GM18526 (cell line): ENCODE results near the gene C12orf60.

ENCODE experiments used
- POLR2A ChIP-seq: IDR thresholded peaks from 3 replicates; pipeline ENCODE4 v1.6.1; 2011; ENCODE audit not compliant: insufficient read length; ENCODE audit errors: extremely low read depth

The C12orf60 gene

DNA sequence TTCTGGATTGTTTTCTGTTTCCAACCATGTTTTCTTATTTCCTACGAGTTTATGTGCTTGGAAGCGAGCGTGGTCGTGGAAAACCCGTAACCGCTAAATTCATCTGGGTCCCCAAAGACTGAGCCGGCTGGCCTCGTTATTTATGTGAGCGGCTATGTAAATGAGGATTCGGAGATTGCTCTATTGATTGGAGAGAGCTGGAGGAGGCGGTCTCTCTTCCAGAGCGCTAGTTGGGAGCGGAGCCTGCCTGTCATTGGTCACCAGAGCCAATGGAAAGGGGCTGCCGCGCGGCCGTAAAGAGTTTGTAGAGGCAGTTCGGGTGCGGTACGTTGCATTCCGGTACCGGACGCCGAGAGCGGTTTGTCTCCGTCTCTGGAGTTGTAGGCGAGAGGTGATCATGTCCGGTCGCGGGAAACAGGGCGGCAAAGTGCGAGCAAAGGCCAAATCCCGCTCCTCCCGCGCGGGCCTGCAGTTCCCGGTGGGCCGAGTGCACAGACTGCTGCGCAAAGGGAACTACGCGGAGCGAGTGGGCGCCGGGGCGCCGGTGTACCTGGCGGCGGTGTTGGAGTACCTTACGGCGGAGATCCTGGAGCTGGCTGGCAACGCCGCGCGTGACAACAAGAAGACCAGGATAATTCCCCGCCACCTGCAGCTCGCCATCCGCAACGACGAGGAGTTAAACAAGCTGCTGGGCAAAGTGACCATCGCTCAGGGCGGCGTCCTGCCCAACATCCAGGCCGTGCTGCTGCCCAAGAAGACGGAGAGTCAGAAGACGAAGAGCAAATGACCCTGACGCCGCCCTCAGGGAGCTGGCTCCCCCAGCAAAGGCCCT is 29.2 kb upstream of the C12orf60 start:
- peak; percentile 90 for TF ChIP-seq POLR2A

DNA sequence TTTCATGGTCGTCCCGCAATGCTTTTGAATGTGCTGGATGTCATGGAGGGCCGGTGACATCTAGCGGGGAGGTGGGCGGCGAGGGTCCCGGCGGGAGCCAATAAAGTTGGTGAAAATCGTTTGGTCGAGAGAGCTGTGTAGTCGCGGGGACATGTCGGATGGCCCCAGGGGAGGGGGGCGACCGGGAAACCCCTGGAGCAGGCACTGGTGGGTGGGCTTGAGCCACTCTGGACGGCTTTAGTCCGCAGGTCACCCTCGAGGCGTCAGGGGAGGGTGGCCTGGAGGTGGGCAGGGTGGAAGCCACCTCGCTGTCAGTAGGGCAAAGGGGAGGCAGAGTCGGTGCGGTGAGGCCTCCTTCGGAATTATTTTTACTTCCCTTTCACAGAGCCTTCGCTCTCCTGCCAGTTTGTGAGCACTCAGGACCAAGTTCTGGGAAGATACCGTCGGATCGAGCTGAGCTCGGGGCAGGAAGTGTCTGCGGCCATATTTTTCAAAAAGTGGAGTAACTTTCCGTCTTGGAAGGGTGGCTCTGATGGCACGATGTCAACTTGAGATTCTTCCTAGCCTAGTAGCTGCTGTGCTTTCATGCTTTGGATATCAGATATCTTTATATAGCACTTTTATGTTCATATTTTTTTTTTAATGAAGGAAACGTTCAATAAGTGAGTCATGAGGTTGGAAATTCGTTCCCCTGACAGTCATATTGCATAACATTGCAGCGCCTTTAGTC is 28.4 kb upstream of the C12orf60 start:
- peak; percentile 14 for TF ChIP-seq POLR2A

- TF ChIP-seq POLR2A = no peak
These were observed 27.9 kb upstream of the C12orf60 start for GRCh38 chr12:14775636-14775980.

- TF ChIP-seq POLR2A = no peak
These were observed 27.1 kb upstream of the C12orf60 start for GRCh38 chr12:14776236-14776961.

GRCh38 chr12:14777271-14777670 is 26.2 kb upstream of the C12orf60 start:
- TF ChIP-seq POLR2A = no peak

- no peak for TF ChIP-seq POLR2A
These were observed 23.6 kb upstream of the C12orf60 start for GRCh38 chr12:14779834-14780233.

- TF ChIP-seq POLR2A = no peak
These were observed 22.6 kb upstream of the C12orf60 start for GRCh38 chr12:14780859-14781258.

DNA sequence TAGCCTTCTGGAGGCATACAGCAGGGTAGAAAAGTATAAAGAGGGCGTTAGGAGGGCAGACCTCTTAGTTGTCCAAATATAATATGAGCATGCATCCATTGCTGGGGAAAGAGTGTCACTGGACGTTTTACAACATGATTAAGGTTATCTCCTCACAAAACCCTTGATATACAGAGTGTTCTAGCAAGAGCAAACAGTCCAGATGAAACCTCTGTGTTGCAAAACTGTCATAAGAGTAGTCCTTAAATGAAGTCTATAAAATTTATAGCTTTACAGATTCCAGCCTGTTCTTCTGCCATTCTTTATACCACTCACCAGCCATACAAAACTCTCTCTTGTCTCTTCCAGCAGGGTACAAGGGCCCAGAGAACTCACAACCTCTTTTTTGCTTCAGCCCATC is 21.9 kb upstream of the C12orf60 start:
- no peak for TF ChIP-seq POLR2A

- TF ChIP-seq POLR2A = no peak
These were observed 20.7 kb upstream of the C12orf60 start for GRCh38 chr12:14782756-14783155.

DNA sequence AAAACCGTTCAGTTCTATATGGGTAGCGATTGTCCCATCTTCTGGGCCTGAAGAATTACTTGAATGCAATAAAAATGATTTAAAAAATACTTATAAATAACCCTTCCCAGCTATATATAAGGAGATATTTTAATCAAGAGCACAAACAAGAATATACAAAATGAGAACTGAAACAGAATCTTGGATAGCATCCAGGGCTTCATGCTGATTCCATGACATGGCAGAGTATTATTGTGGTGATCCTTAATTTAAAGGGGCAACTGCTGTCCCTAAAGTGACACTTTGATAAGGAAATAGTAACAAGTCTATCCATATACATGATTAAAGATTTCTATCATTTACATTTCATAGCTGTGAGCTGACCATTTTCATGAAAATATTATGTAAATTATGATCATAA is 19.0 kb upstream of the C12orf60 start:
- TF ChIP-seq POLR2A = no peak

GRCh38 chr12:14785568-14785967 is 17.9 kb upstream of the C12orf60 start:
- TF ChIP-seq POLR2A = no peak

- TF ChIP-seq POLR2A = no peak
These were observed 8.4 kb upstream of the C12orf60 start for GRCh38 chr12:14795028-14795448.

- no peak for TF ChIP-seq POLR2A
These were observed 1.2 kb upstream of the C12orf60 start for GRCh38 chr12:14802247-14802646.

DNA sequence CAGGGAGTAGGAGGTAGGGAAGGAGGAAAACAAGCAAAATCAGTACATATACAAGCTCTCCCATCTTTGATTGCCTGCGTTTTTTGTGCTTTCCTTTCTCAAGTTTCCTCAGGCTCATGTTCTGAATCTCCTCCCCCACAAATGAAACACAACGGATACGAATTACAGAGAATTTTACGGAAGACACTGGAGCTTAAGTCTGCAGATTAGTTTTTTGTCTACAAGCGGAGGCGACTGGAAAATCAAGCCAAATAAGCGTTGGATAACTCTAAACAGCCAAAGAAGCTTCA is 804 bp upstream of the C12orf60 start:
- TF ChIP-seq POLR2A = no peak

DNA sequence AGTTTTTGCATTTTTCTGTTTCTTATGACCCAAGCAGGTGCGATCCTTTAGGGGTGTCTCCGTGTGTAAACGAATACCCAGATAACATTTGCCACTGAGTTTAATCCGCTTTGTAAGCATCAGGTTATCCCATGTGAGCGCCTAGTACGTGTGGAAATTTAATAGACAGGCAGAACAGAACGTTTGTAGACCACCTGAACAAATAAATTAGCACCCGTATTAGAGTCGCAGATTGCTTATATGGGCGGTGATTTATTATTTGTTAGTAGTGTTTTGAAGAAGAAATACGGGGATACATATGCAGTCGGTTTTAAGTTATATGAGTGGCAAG is 325 bp downstream of the C12orf60 start:
- TF ChIP-seq POLR2A = no peak
